ENCODE data around the gene RAB22A.

GRCh38 chr20:58374906-58375758 lies 65.6 kb downstream of the RAB22A start:
- TF ChIP-seq EZH2 (IDR thresholded peaks at IDR 0.05; ENCODE audit: low read length, missing control alignments) = no peak
- TF ChIP-seq CTCF (conservative IDR thresholded peaks at IDR 0.05 in 1 of 2, IDR thresholded peaks at IDR 0.05 in 1 of 2; ENCODE audit: low read depth in 1 of 2, low read length in 2 of 2) = no peak
